Liver (tissue), 9 donors: ENCODE results near the gene KLF13. TPM values are rescaled to one million over a fixed set of nuclear protein-coding genes. Genes with fewer than 3 reads are reported as not detected.

Experiments used
- DNase-seq: peaks from one replicate; pipeline ENCODE4 v3.0.0-alpha.2; 2017; ENCODE audit warnings: low spot score
- H3K27ac ChIP-seq, 2 donors: one replicate each; pipeline ENCODE4 v1.7.0; 2013; ENCODE audit warnings: inconsistent platforms in 2 of 2, low read length in 2 of 2, control low read depth in 1 of 2, low read depth in 1 of 2, mild to moderate bottlenecking in 1 of 2
- H3K27me3 ChIP-seq, 4 donors: one replicate each; pipeline versions ENCODE4 v1.6.1 to v1.7.0; 2013; ENCODE audit warnings: low read length in 3 of 4, inconsistent platforms in 1 of 4, mild to moderate bottlenecking in 1 of 4, moderate library complexity in 1 of 4; ENCODE audit not compliant: control insufficient read depth in 4 of 4, insufficient read depth in 4 of 4
- H3K36me3 ChIP-seq, 4 donors: one replicate each; pipeline versions ENCODE4 v1.6.1 to v1.7.0; 2013; ENCODE audit warnings: low read length in 3 of 4, mild to moderate bottlenecking in 3 of 4, low read depth in 1 of 4, moderate library complexity in 1 of 4; ENCODE audit not compliant: control insufficient read depth in 4 of 4, insufficient read depth in 3 of 4
- H3K4me1 ChIP-seq, 4 donors: one replicate each; pipeline versions ENCODE4 v1.6.1 to v1.7.0; 2013; ENCODE audit warnings: low read length in 3 of 4, mild to moderate bottlenecking in 3 of 4, moderate library complexity in 1 of 4; ENCODE audit not compliant: control insufficient read depth in 4 of 4, insufficient read depth in 4 of 4
- H3K4me3 ChIP-seq, 3 donors: one replicate each; pipeline versions ENCODE4 v1.6.1 to v1.7.0; 2013; ENCODE audit warnings: low read length in 3 of 3, control low read depth in 1 of 3, low read depth in 1 of 3, mild to moderate bottlenecking in 1 of 3
- H3K9ac ChIP-seq, 2 donors: one replicate each; pipeline ENCODE4 v1.7.0; 2013; ENCODE audit warnings: low read length in 2 of 2, mild to moderate bottlenecking in 2 of 2, moderate library complexity in 2 of 2, control low read depth in 1 of 2, low read depth in 1 of 2
- H3K9me3 ChIP-seq, 4 donors: one replicate each; pipeline versions ENCODE4 v1.6.1 to v1.7.0; 2013; ENCODE audit warnings: low read length in 3 of 4; ENCODE audit not compliant: control insufficient read depth in 4 of 4
- EGR1 ChIP-seq, 2 donors: IDR thresholded peaks; 2 replicates each; pipeline ENCODE4 v1.6.1; 2016 to 2018; ENCODE audit warnings: antibody characterized with exemption in 2 of 2, low read depth in 2 of 2
- GABPA ChIP-seq, 2 donors: IDR thresholded peaks in 1 of 2; conservative IDR thresholded peaks in 1 of 2; 2 replicates each; pipeline ENCODE4 v1.6.1; 2016; ENCODE audit warnings: antibody characterized with exemption in 2 of 2, mild to moderate bottlenecking in 1 of 2, moderate library complexity in 1 of 2
- HNF4G ChIP-seq: IDR thresholded peaks from 2 replicates; pipeline ENCODE4 v1.6.1; 2016; ENCODE audit warnings: antibody characterized with exemption
- JUND ChIP-seq, 2 donors: IDR thresholded peaks; 2 replicates each; pipeline ENCODE4 v1.6.1; 2016; ENCODE audit warnings: antibody characterized with exemption in 2 of 2
- NR2F2 ChIP-seq: IDR thresholded peaks from 2 replicates; pipeline ENCODE4 v1.6.1; 2016; ENCODE audit warnings: antibody characterized with exemption
- RAD21 ChIP-seq, 2 donors: IDR thresholded peaks; 2 replicates each; pipeline ENCODE4 v1.6.1; 2016; ENCODE audit warnings: antibody characterized with exemption in 2 of 2, mild to moderate bottlenecking in 2 of 2
- RXRA ChIP-seq, 2 donors: IDR thresholded peaks; 2 replicates each; pipeline ENCODE4 v1.6.1; 2017 to 2018; ENCODE audit warnings: antibody characterized with exemption in 2 of 2, mild to moderate bottlenecking in 1 of 2
- SP1 ChIP-seq: IDR thresholded peaks from 2 replicates; pipeline ENCODE4 v1.6.1; 2018; ENCODE audit warnings: antibody characterized with exemption, mild to moderate bottlenecking
- TAF1 ChIP-seq: conservative IDR thresholded peaks from 2 replicates; pipeline ENCODE4 v1.6.1; 2016; ENCODE audit warnings: antibody characterized with exemption, mild to moderate bottlenecking
- YY1 ChIP-seq: IDR thresholded peaks from 2 replicates; pipeline ENCODE4 v1.6.1; 2016; ENCODE audit warnings: antibody characterized with exemption, mild to moderate bottlenecking
- WGBS: extraction: QIAGEN DNeasy Blood & Tissue Kit; methylation state at CpG from one replicate; pipeline ENCODE4 v1.1.7; 2013; 5-methylcytosine and 5-hydroxymethylcytosine counted together
- polyA plus RNA-seq, 2 donors: library from polyadenylated mRNA; stranded (reverse) in 1 of 2; unstranded in 1 of 2; fragments of 200-250 nt in 1 of 2; fragments of >200 nt in 1 of 2; fragmentation: Nextera tagmentation in 1 of 2; extraction: Ambion mirVana in 1 of 2; gene quantifications; one replicate each; pipeline versions ENCODE4 v1.2.1 to v1.2.3, GENCODE V29; 2013 to 2015
- total RNA-seq, 2 donors: library from RNA; depleted of rRNA; stranded (reverse); fragments of >200 nt; gene quantifications; one replicate each; pipeline ENCODE4 v1.2.3, GENCODE V29; 2014
- TF ChIP-seq, protein P1 (sequence below): IDR thresholded peaks from 2 replicates; pipeline ENCODE4 v1.6.1; 2016; ENCODE audit warnings: antibody characterized with exemption
- TF ChIP-seq, protein P2 (sequence below): IDR thresholded peaks from 2 replicates; pipeline ENCODE4 v1.6.1; 2016; ENCODE audit warnings: antibody characterized with exemption, mild to moderate bottlenecking
- TF ChIP-seq, protein P3 (sequence below): IDR thresholded peaks from 2 replicates; pipeline ENCODE4 v1.6.1; 2016; ENCODE audit warnings: antibody characterized with exemption
- TF ChIP-seq, protein P4 (sequence below): fragments of 150-350 bp; IDR thresholded peaks from 2 replicates; pipeline ENCODE4 v1.5.1; 2017; ENCODE audit warnings: improper control_type of control experiment, low read depth, low read length; ENCODE audit not compliant: missing input control
- TF ChIP-seq, protein P5 (sequence below): IDR thresholded peaks from 2 replicates; pipeline ENCODE4 v1.6.1; 2016; ENCODE audit warnings: antibody characterized with exemption
- donor health status: healthy.
- donor health status: healthy.
- donor health status: healthy.
- donor health status: healthy.
- donor health status: healthy.

KLF13 gene
- total and polyA plus RNA-seq, 4 donors = 17.4 to 77.1 (median 57.5) TPM

DNA sequence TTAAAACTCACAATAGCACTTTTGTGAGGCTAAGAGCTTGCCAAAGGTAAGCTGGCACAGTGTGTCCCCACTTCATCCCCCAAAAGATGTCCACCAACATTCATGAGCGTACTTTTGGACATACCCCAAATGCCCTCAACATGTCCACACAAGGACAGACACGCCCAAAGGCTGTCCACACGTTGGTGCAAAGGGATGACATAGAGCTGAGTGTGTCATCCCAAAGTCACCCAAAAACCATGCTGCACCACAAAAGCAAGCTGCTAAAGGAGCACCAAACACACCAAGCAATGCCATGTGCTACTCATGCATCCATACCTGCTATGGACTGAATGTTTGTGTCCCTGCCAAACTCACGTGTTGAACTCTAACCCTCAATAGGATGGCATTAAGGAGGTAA is 57.9 kb downstream of the KLF13 start:
- DNase-seq = no peak
- no peak for TF ChIP-seq JUND (IDR thresholded peaks at IDR 0.05)
- TF ChIP-seq GABPA (IDR thresholded peaks at IDR 0.05 in 1 of 2, conservative IDR thresholded peaks at IDR 0.05 in 1 of 2) = no peak
- TF ChIP-seq, protein P1, sequence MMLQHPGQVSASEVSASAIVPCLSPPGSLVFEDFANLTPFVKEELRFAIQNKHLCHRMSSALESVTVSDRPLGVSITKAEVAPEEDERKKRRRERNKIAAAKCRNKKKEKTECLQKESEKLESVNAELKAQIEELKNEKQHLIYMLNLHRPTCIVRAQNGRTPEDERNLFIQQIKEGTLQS = no peak
- no peak for TF ChIP-seq SP1
- TF ChIP-seq HNF4G = no peak
- TF ChIP-seq, protein P2, sequence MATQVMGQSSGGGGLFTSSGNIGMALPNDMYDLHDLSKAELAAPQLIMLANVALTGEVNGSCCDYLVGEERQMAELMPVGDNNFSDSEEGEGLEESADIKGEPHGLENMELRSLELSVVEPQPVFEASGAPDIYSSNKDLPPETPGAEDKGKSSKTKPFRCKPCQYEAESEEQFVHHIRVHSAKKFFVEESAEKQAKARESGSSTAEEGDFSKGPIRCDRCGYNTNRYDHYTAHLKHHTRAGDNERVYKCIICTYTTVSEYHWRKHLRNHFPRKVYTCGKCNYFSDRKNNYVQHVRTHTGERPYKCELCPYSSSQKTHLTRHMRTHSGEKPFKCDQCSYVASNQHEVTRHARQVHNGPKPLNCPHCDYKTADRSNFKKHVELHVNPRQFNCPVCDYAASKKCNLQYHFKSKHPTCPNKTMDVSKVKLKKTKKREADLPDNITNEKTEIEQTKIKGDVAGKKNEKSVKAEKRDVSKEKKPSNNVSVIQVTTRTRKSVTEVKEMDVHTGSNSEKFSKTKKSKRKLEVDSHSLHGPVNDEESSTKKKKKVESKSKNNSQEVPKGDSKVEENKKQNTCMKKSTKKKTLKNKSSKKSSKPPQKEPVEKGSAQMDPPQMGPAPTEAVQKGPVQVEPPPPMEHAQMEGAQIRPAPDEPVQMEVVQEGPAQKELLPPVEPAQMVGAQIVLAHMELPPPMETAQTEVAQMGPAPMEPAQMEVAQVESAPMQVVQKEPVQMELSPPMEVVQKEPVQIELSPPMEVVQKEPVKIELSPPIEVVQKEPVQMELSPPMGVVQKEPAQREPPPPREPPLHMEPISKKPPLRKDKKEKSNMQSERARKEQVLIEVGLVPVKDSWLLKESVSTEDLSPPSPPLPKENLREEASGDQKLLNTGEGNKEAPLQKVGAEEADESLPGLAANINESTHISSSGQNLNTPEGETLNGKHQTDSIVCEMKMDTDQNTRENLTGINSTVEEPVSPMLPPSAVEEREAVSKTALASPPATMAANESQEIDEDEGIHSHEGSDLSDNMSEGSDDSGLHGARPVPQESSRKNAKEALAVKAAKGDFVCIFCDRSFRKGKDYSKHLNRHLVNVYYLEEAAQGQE = no peak
- TF ChIP-seq, protein P3, sequence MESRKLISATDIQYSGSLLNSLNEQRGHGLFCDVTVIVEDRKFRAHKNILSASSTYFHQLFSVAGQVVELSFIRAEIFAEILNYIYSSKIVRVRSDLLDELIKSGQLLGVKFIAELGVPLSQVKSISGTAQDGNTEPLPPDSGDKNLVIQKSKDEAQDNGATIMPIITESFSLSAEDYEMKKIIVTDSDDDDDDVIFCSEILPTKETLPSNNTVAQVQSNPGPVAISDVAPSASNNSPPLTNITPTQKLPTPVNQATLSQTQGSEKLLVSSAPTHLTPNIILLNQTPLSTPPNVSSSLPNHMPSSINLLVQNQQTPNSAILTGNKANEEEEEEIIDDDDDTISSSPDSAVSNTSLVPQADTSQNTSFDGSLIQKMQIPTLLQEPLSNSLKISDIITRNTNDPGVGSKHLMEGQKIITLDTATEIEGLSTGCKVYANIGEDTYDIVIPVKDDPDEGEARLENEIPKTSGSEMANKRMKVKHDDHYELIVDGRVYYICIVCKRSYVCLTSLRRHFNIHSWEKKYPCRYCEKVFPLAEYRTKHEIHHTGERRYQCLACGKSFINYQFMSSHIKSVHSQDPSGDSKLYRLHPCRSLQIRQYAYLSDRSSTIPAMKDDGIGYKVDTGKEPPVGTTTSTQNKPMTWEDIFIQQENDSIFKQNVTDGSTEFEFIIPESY = no peak
- no peak for TF ChIP-seq EGR1 (IDR thresholded peaks at IDR 0.05; ENCODE audit: low read depth in 2 of 2)
- no peak for TF ChIP-seq RXRA (IDR thresholded peaks at IDR 0.05)
- TF ChIP-seq YY1 = no peak
- no peak for TF ChIP-seq TAF1
- TF ChIP-seq, protein P4, sequence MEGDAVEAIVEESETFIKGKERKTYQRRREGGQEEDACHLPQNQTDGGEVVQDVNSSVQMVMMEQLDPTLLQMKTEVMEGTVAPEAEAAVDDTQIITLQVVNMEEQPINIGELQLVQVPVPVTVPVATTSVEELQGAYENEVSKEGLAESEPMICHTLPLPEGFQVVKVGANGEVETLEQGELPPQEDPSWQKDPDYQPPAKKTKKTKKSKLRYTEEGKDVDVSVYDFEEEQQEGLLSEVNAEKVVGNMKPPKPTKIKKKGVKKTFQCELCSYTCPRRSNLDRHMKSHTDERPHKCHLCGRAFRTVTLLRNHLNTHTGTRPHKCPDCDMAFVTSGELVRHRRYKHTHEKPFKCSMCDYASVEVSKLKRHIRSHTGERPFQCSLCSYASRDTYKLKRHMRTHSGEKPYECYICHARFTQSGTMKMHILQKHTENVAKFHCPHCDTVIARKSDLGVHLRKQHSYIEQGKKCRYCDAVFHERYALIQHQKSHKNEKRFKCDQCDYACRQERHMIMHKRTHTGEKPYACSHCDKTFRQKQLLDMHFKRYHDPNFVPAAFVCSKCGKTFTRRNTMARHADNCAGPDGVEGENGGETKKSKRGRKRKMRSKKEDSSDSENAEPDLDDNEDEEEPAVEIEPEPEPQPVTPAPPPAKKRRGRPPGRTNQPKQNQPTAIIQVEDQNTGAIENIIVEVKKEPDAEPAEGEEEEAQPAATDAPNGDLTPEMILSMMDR = no peak
- 88% methylated on average over 4 of the region's 4 CpGs for whole genome bisulfite sequencing
- no peak overlapping the region for H3K27ac ChIP-seq
- H3K27me3 ChIP-seq = no peaks in the 10 kb centered on the region
- H3K9ac ChIP-seq = no peak overlapping the region
- H3K4me1 ChIP-seq = peaks cover 8 to 29% (median 17%) of the 10 kb centered on the region in 4 donors
- peaks cover 0 to 4% (median 0%) of the 10 kb centered on the region in 4 donors for H3K36me3 ChIP-seq
- no peak overlapping the region for H3K4me3 ChIP-seq
- no peaks in the 10 kb centered on the region for H3K9me3 ChIP-seq

DNA sequence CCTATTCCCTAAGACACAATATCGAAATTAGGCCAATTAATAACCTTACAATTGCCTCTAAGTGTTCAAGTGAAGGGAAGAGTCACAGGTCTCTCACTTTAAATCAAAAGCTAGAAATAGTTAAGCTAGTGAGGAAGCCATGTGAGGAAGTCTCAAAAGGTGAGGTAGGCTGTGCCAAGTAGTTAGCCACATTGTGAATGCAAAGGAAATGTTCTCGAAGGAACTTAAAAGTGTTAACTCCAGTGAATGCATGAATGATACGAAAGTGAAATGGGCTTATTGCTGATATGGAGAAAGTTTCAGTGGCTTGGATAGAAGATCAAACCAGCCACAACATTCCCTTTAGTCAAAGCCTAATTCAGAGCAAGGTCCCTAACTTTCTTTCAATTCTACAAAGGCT is 59.1 kb downstream of the KLF13 start:
- Histone ChIP-seq H3K9me3 (no peaks in the 10 kb centered on the region), H3K36me3 (peaks cover 0 to under 1% (median 0%) of the 10 kb centered on the region in 4 donors), H3K9ac (no peak overlapping the region), H3K27me3 (no peaks in the 10 kb centered on the region), H3K4me1 (peaks cover 8 to 29% (median 17%) of the 10 kb centered on the region in 4 donors), H3K4me3 (no peak overlapping the region), H3K27ac (no peak overlapping the region)
- no peak for DNase-seq
- WGBS = 83% methylated on average over 3 of the region's 3 CpGs
- TF ChIP-seq, protein P5, sequence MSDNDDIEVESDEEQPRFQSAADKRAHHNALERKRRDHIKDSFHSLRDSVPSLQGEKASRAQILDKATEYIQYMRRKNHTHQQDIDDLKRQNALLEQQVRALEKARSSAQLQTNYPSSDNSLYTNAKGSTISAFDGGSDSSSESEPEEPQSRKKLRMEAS = no peak
- TF ChIP-seq, protein P2 = no peak
- TF ChIP-seq EGR1 (IDR thresholded peaks at IDR 0.05; ENCODE audit: low read depth in 2 of 2) (no peak), SP1 (no peak), RAD21 (IDR thresholded peaks at IDR 0.05) (no peak), GABPA (IDR thresholded peaks at IDR 0.05 in 1 of 2, conservative IDR thresholded peaks at IDR 0.05 in 1 of 2) (no peak), JUND (IDR thresholded peaks at IDR 0.05) (no peak), NR2F2 (no peak)
- TF ChIP-seq, protein P4 = no peak
- TF ChIP-seq, protein P1 = no peak
